Measurements from ENCODE around the gene PRKACB. TPM values are rescaled to one million over a fixed set of nuclear protein-coding genes. Genes with fewer than 3 reads are reported as not detected.

Gene PRKACB
- total and polyA plus RNA-seq, 4 donors: 5.9 to 18.2 (median 8.9) TPM

GRCh38 chr1:84259989-84260388 is 115.9 kb downstream of the PRKACB start (continued):
- TF ChIP-seq YY1 (IDR thresholded peaks at IDR 0.05) (no peak), RAD21 (IDR thresholded peaks at IDR 0.05) (no peak)

- WGBS: 21% methylated on average over 3 of the region's 3 CpGs
- no peak overlapping the region for H3K27ac ChIP-seq (ENCODE audit: low read depth in 1 of 2, low read length in 2 of 2)
- TF ChIP-seq TAF1 (conservative IDR thresholded peaks at IDR 0.05): no peak
- peak in 1 of 2 donors; percentile 44 for TF ChIP-seq HNF4A (conservative IDR thresholded peaks at IDR 0.05)
- peak in 1 of 2 donors; percentile 61 for TF ChIP-seq JUND (IDR thresholded peaks at IDR 0.05)
- TF ChIP-seq FOXA1 (IDR thresholded peaks at IDR 0.05): peak; percentile 48
- no peak for TF ChIP-seq REST (IDR thresholded peaks at IDR 0.05)
- TF ChIP-seq GABPA (IDR thresholded peaks at IDR 0.05 in 1 of 2, conservative IDR thresholded peaks at IDR 0.05 in 1 of 2): no peak
- peak; percentile 64 for TF ChIP-seq YY1 (IDR thresholded peaks at IDR 0.05)
- peak in 1 of 2 donors; percentile 31 for TF ChIP-seq RAD21 (IDR thresholded peaks at IDR 0.05)
- TF ChIP-seq MAX (IDR thresholded peaks at IDR 0.05): peak; percentile 8
- TF ChIP-seq RXRA (IDR thresholded peaks at IDR 0.05): peak; percentile 19 to 61
- TF ChIP-seq FOXA2 (IDR thresholded peaks at IDR 0.05): peak; percentile 91
- TF ChIP-seq EGR1 (IDR thresholded peaks at IDR 0.05; ENCODE audit: low read depth in 2 of 2): no peak
- TF ChIP-seq HNF4G (IDR thresholded peaks at IDR 0.05): no peak
- TF ChIP-seq SP1 (IDR thresholded peaks at IDR 0.05): peak; percentile 37
- no peak for TF ChIP-seq CTCF (IDR thresholded peaks at IDR 0.05; ENCODE audit: low read depth, low read length, missing input control)
- TF ChIP-seq ZBTB33 (IDR thresholded peaks at IDR 0.05): no peak
- TF ChIP-seq ATF3 (IDR thresholded peaks at IDR 0.05): no peak
- TF ChIP-seq NR2F2 (IDR thresholded peaks at IDR 0.05): no peak
These were observed 116.9 kb downstream of the PRKACB start for GRCh38 chr1:84260852-84261518.

More at GRCh38 chr1:84260852-84261518, 116.9 kb downstream of the PRKACB start:
- no peaks in the 10 kb centered on the region for H3K9me3 ChIP-seq (ENCODE audit: control insufficient read depth in 4 of 4, low read length in 3 of 4)
- H3K4me3 ChIP-seq (ENCODE audit: low read depth in 1 of 3, low read length in 3 of 3): no peak overlapping the region
- no peaks in the 10 kb centered on the region for H3K36me3 ChIP-seq (ENCODE audit: control insufficient read depth in 4 of 4, insufficient read depth in 3 of 4, low read depth in 1 of 4, low read length in 3 of 4)
- H3K27me3 ChIP-seq (ENCODE audit: control insufficient read depth in 4 of 4, insufficient read depth in 4 of 4, low read length in 3 of 4): no peaks in the 10 kb centered on the region
- peaks cover 0 to 3% (median 0%) of the 10 kb centered on the region in 4 donors for H3K4me1 ChIP-seq (ENCODE audit: control insufficient read depth in 4 of 4, insufficient read depth in 4 of 4, low read length in 3 of 4)
- DNase-seq (ENCODE audit: low spot score): no peak
- H3K9ac ChIP-seq (ENCODE audit: low read depth in 1 of 2, low read length in 2 of 2): no peak overlapping the region
